Activated naive CD8-positive, alpha-beta T cell (primary cell): Measurements from ENCODE around the gene YEATS2.
A peak's percentile ranks its signal among the peaks of the same experiment; 100 is the strongest.

Source experiments
- H3K27ac Mint-ChIP-seq: one replicate; pipeline ENCODE4 v1.8.0; 2021; ENCODE audit warnings: mixed read lengths
- H3K27me3 Mint-ChIP-seq: one replicate; pipeline ENCODE4 v1.8.0; 2021; ENCODE audit warnings: mixed read lengths
- H3K36me3 Mint-ChIP-seq: one replicate; pipeline ENCODE4 v1.8.0; 2021; ENCODE audit warnings: mixed read lengths
- H3K4me1 Mint-ChIP-seq: one replicate; pipeline ENCODE4 v1.8.0; 2021; ENCODE audit warnings: low read depth, mixed read lengths
- H3K4me3 Mint-ChIP-seq: one replicate; pipeline ENCODE4 v1.8.0; 2021; ENCODE audit warnings: mild to moderate bottlenecking, mixed read lengths
- H3K9me3 Mint-ChIP-seq: one replicate; pipeline ENCODE4 v1.8.0; 2021; ENCODE audit warnings: low read depth, mixed read lengths

YEATS2 gene

GRCh38 chr3:183807209-183807728 is 109.7 kb downstream of the YEATS2 start:
- Mint-ChIP-seq H3K36me3 (peaks cover 2% of the 10 kb centered on the region), H3K27ac (no peak overlapping the region), H3K4me3 (no peak overlapping the region), H3K4me1 (no peaks in the 10 kb centered on the region), H3K27me3 (no peaks in the 10 kb centered on the region), H3K9me3 (no peaks in the 10 kb centered on the region)

DNA sequence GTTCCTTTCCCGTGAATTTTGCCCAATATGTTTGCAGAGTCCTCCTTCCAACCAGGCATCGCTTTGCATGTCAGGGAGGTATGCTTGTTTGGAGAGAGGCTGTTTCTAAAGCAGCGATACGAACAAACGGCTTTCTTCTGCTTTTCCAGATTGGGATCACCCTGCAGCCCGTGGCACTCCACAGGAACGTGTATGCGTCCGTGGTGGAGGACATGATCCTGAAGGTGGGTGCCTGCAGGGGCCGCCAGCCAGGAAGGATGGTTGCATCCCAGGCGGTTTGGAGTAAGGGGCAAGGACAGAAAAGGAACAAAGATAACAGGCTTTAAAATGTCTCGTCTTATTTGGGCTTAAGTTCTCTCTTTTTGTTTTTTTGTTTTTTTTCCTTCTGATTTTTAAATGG is 110.3 kb downstream of the YEATS2 start:
- Mint-ChIP-seq H3K9me3 (no peaks in the 10 kb centered on the region), H3K27ac (no peak overlapping the region), H3K36me3 (peaks cover 2% of the 10 kb centered on the region), H3K27me3 (no peaks in the 10 kb centered on the region), H3K4me1 (no peaks in the 10 kb centered on the region), H3K4me3 (no peak overlapping the region)

DNA sequence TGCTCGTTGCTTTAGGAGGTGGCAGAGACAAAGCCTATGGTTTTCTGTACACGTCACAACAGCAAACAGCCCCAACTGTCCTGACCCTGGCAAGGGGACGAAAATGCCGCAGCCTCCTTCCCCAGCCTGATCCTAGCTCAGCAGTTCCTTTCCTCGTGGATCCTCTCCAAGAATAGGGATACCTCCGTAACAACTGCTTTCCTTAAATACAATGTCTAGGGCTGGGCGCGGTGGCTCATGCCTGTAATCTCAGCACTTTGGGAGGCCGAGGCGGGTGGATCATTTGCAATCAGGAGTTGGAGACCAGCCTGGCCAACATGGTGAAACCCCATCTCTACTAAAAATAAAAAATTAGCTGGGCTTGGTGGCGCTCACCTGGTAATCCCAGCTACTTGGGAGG is 110.8 kb downstream of the YEATS2 start:
- Mint-ChIP-seq H3K4me3 (no peak overlapping the region), H3K4me1 (no peaks in the 10 kb centered on the region), H3K27ac (no peak overlapping the region), H3K27me3 (no peaks in the 10 kb centered on the region), H3K9me3 (no peaks in the 10 kb centered on the region), H3K36me3 (peaks cover 2% of the 10 kb centered on the region)

DNA sequence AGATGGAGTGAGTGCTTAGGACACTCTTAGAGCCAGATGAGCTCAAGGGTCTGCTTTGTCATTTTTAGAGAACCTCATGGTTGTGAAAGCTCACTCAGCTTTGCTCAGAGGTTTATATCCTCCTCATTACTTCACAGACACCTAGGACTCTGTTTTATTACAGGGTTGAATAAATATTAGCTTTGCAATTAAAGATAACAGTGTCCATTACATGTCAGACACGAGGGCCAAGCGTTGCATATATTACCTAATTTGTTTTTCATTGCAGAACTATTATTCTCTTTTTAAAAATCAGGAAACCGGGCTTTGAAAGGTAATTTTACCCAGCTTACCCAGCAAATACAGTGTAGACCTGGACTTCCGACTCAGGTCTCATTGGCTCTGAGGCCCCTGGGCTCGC is 111.7 kb downstream of the YEATS2 start:
- H3K27ac Mint-ChIP-seq, result no peak overlapping the region
- H3K4me3 Mint-ChIP-seq, result no peak overlapping the region
- no peaks in the 10 kb centered on the region for H3K9me3 Mint-ChIP-seq
- H3K27me3 Mint-ChIP-seq, result no peaks in the 10 kb centered on the region
- H3K36me3 Mint-ChIP-seq, result peaks cover 2% of the 10 kb centered on the region
- H3K4me1 Mint-ChIP-seq, result peaks cover under 1% of the 10 kb centered on the region

DNA sequence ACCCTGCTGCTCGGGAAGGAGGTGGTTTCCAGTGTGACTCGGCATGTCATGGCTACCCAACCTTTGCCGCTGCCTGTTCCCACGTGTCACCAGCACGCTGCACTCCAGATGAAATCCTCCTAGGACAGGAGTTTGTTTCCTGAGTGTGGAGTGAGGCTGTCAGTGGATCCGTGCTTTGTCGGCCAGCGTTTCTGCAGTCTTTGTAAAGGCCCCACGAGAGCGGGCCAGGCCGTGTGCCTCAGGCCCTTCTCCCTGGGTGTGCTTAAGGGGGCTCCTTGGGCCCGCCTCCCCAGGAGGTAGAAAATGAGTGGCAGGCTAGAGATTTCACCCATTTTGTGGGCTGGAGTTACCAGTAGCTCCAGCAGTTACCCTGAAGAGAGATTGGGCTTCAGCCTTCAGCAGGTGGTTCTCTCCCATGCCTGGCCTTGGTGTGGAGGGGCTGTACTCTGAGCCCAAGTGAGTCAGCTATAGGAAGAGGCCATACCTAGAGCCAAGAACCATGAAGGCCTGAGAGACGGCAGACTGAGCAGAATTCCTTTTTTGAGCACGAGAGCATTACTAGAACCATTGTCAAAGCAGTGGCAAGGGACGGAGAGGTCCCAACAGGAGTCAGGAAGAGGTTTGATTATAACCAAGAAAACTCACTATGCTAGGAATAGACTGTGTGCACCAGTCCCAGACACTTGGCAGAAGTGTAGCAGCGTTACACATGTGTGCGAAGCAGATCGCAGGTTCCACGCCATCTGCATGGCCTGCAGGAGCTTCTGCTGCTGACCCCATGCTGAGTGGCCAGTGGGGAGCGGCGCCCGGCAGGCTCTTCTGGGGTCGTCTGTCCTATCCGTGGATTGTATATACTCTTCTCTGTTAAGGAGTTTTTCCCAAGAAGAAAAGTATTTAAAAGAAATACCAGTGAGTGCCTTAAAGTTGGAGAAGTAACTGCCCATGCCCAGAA is 113.3 kb downstream of the YEATS2 start:
- Mint-ChIP-seq H3K9me3 (no peaks in the 10 kb centered on the region), H3K27ac (no peak overlapping the region), H3K27me3 (no peaks in the 10 kb centered on the region), H3K36me3 (peaks cover 2% of the 10 kb centered on the region), H3K4me3 (no peak overlapping the region), H3K4me1 (peaks cover 13% of the 10 kb centered on the region)

DNA sequence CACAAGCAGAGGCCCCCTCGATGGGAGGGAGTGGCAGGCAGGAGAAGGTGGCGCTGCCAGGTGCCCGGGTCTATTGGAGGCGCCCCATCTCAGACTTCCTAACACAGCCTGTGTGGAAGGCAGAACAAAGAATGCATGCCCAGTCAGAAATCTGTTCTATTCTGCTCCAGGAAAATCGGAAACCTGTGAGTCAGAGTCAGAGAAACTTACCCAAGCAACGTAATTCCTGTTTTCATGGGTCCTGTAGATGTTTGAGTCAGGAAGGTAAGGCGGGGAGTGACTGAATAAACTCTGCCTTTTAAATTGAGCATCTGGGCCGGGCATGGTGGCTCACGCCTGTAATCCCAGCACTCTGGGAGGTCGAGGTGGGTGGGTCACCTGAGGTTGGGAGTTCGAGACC is 114.0 kb downstream of the YEATS2 start:
- H3K4me1 Mint-ChIP-seq, result peaks cover 19% of the 10 kb centered on the region
- H3K27me3 Mint-ChIP-seq, result no peaks in the 10 kb centered on the region
- no peaks in the 10 kb centered on the region for H3K9me3 Mint-ChIP-seq
- peaks cover 8% of the 10 kb centered on the region for H3K36me3 Mint-ChIP-seq
- no peak overlapping the region for H3K27ac Mint-ChIP-seq
- no peak overlapping the region for H3K4me3 Mint-ChIP-seq

DNA sequence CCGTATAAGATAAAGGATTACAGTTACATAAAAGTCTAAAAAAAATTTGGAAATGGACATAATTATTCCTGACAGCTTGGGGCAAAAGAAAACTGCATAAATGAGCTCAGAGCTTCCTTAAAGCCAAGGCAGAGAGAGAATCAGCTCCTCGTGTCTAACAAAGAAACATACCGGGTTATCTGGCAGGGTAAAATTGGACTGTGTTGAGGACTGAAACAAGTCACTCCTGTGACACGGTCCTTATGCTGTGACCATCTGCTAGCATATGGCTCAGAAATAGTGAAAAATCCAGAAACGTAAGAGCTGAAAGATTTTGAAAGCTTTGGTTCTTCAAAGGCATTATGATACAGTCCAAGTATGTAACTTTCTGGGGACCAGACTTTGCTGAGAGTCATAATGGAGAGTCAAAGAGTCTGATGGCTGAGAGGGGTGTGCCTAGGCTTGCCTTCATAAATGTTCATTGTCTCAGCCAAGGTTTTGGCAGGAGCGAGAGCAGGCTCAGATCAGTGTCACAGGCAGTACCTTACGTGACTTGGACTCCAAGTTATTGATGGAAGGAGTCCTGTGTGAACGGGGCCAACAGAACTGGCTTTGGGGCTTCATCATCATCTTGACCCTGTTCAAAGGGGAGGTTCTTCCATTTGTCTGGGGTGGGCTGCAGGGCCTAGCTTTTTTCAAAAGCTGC is 115.3 kb downstream of the YEATS2 start:
- Mint-ChIP-seq H3K4me3 (no peak overlapping the region), H3K4me1 (peaks cover 19% of the 10 kb centered on the region), H3K27ac (no peak overlapping the region), H3K36me3 (peaks cover 7% of the 10 kb centered on the region), H3K9me3 (no peaks in the 10 kb centered on the region), H3K27me3 (no peaks in the 10 kb centered on the region)

DNA sequence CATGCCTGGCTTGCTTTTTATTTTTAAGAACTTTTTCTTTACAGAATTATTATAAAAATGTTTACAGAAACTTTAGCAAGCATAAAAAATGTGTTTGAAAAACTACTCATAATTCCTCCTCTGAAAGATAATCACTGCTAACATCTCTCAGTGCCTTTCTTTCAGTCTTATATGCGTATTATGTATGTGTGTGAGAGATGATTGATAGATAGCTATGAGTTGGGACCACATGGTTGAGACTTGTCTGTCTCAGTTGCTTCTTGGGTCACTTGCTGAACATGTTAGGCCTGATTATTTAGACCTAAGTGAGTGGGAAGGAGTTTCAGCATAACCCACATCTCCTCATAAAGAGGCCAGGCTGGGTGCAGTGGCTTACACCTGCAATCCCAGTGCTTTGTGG is 116.6 kb downstream of the YEATS2 start:
- peak overlapping the region; percentile 22 for H3K27ac Mint-ChIP-seq
- peaks cover 19% of the 10 kb centered on the region for H3K4me1 Mint-ChIP-seq
- peak overlapping the region; percentile 6 for H3K4me3 Mint-ChIP-seq
- peaks cover 7% of the 10 kb centered on the region for H3K36me3 Mint-ChIP-seq
- H3K27me3 Mint-ChIP-seq, result no peaks in the 10 kb centered on the region
- no peaks in the 10 kb centered on the region for H3K9me3 Mint-ChIP-seq

DNA sequence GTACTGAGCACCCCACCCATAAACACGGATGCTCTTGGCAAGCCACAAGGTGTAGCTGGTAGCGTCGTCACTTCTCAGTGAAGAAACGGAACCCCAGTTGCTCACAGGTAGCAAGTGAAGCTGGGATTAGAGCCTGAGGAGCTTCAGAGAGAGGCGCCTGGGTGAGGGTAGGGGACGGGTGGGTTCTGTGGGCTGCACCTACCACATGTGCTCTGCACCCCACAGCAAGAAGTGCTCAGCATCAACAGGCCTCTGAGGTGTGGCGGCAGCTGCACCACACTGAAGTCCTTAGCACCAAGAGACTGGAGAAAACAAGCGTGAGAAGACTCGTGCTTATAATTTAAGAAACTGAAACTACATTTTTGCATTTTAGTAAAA is 118.0 kb downstream of the YEATS2 start:
- Mint-ChIP-seq H3K36me3 (peaks cover 7% of the 10 kb centered on the region), H3K4me1 (peaks cover 19% of the 10 kb centered on the region), H3K27ac (peak overlapping the region; percentile 17), H3K9me3 (no peaks in the 10 kb centered on the region), H3K4me3 (peak overlapping the region; percentile 49), H3K27me3 (no peaks in the 10 kb centered on the region)

GRCh38 chr3:183815951-183816475 is 118.4 kb downstream of the YEATS2 start:
- Mint-ChIP-seq H3K27me3 (no peaks in the 10 kb centered on the region), H3K9me3 (no peaks in the 10 kb centered on the region), H3K4me1 (peaks cover 19% of the 10 kb centered on the region), H3K4me3 (peak overlapping the region; percentile 49), H3K27ac (peak overlapping the region; percentile 17), H3K36me3 (peaks cover 7% of the 10 kb centered on the region)

DNA sequence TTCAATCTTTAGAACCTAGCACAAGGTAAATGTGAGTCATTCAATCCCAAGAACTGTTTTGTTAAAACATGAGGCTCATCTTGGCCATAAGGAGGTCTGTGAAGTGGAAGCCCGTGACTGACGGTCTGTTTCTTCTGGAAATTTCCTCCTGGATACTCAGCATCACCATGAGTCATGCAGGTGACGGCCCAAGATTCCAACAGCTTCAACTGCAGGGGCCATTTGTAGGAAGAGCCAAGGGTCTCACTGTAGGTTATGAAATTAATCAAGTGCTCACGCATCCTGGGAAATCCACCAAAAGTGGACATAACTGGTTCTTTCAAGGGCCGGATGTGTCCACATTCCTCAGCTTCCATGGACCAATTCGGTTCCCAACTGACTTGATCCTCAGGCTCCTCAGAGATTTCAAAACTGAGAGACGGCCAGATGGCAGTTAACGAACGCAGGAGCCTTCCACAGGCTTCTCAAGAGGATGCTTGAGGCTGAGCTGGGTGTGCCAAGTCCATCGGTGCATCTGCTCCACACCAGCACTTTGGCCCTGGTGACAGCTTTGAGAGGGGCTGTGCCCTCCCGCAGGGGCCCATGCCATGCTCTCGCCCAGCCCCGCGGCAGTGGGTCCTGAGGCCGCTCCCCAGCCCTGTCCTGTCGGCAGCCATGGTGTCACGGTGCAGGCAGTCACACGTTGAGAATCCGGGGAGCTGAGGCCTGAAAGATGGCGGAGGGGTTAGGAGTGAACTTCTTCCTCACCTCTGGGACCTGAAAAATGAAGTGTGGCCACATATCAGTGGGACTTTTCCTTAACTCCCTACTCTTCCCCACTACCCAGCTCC is 119.3 kb downstream of the YEATS2 start:
- H3K27me3 Mint-ChIP-seq, result no peaks in the 10 kb centered on the region
- H3K36me3 Mint-ChIP-seq, result peaks cover 7% of the 10 kb centered on the region
- H3K4me3 Mint-ChIP-seq, result no peak overlapping the region
- H3K4me1 Mint-ChIP-seq, result peaks cover 19% of the 10 kb centered on the region
- H3K9me3 Mint-ChIP-seq, result no peaks in the 10 kb centered on the region
- H3K27ac Mint-ChIP-seq, result no peak overlapping the region

DNA sequence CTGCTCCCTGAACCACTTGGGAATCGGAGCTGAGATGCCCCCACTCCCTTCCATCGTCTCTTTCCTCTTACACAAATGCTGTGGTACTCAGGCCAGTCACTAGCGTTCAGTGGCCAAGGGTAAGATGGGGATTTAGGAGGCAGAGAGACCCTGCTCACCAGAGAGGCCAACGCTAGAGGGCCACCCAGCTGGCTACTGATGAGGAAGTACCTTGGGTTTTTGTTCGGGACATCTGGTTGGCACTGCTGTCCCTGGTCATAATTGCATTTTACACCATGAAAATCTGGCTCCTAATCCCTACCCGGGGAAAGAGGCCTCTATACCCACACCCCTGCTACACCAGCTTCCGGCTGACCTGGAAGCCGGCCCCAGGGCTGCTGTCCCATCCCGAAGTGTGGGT is 120.0 kb downstream of the YEATS2 start:
- Mint-ChIP-seq H3K36me3 (peaks cover 7% of the 10 kb centered on the region), H3K9me3 (no peaks in the 10 kb centered on the region), H3K4me1 (peaks cover 19% of the 10 kb centered on the region), H3K27ac (no peak overlapping the region), H3K27me3 (no peaks in the 10 kb centered on the region), H3K4me3 (no peak overlapping the region)

GRCh38 chr3:183818041-183818620 is 120.5 kb downstream of the YEATS2 start:
- Mint-ChIP-seq H3K27me3 (no peaks in the 10 kb centered on the region), H3K9me3 (no peaks in the 10 kb centered on the region), H3K36me3 (peaks cover 7% of the 10 kb centered on the region), H3K27ac (no peak overlapping the region), H3K4me1 (peaks cover 19% of the 10 kb centered on the region), H3K4me3 (no peak overlapping the region)
